ENCODE measurements around the gene HS1BP3. TPM values are rescaled to one million over a fixed set of nuclear protein-coding genes. Genes with fewer than 3 reads are reported as not detected.

HS1BP3 gene
- total RNA-seq, 6 donors from 2014 or later, result 41.0 to 45.8 (median 42.7) TPM

GRCh38 chr2:20594957-20595356 is 55.9 kb downstream of the HS1BP3 start:
- TF ChIP-seq EP300 (IDR thresholded peaks at IDR 0.05) (no peak), POLR2A (IDR thresholded peaks at IDR 0.05) (no peak), POLR2AphosphoS5 (IDR thresholded peaks at IDR 0.05) (no peak)
- TF ChIP-seq, protein P1, sequence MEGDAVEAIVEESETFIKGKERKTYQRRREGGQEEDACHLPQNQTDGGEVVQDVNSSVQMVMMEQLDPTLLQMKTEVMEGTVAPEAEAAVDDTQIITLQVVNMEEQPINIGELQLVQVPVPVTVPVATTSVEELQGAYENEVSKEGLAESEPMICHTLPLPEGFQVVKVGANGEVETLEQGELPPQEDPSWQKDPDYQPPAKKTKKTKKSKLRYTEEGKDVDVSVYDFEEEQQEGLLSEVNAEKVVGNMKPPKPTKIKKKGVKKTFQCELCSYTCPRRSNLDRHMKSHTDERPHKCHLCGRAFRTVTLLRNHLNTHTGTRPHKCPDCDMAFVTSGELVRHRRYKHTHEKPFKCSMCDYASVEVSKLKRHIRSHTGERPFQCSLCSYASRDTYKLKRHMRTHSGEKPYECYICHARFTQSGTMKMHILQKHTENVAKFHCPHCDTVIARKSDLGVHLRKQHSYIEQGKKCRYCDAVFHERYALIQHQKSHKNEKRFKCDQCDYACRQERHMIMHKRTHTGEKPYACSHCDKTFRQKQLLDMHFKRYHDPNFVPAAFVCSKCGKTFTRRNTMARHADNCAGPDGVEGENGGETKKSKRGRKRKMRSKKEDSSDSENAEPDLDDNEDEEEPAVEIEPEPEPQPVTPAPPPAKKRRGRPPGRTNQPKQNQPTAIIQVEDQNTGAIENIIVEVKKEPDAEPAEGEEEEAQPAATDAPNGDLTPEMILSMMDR (IDR thresholded peaks at IDR 0.05), result no peak
- no peaks in the 10 kb centered on the region for H3K36me3 ChIP-seq
- H3K4me1 ChIP-seq, result peaks cover 62 to 79% (median 69%) of the 10 kb centered on the region in 4 donors
- peak overlapping the region; percentile 79 to 85 (median 83) for H3K27ac ChIP-seq
- WGBS, 2 donors, result 93 to 98% methylated on average over 7 to 8 of the region's 8 CpGs
- DNase-seq (peak in 1 of 2 donors; percentile 20), ATAC-seq (ENCODE audit: low FRiP score in 2 of 2) (no peak)
- no peak overlapping the region for H3K4me3 ChIP-seq
- no peaks in the 10 kb centered on the region for H3K9me3 ChIP-seq
- H3K27me3 ChIP-seq, result no peaks in the 10 kb centered on the region

DNA sequence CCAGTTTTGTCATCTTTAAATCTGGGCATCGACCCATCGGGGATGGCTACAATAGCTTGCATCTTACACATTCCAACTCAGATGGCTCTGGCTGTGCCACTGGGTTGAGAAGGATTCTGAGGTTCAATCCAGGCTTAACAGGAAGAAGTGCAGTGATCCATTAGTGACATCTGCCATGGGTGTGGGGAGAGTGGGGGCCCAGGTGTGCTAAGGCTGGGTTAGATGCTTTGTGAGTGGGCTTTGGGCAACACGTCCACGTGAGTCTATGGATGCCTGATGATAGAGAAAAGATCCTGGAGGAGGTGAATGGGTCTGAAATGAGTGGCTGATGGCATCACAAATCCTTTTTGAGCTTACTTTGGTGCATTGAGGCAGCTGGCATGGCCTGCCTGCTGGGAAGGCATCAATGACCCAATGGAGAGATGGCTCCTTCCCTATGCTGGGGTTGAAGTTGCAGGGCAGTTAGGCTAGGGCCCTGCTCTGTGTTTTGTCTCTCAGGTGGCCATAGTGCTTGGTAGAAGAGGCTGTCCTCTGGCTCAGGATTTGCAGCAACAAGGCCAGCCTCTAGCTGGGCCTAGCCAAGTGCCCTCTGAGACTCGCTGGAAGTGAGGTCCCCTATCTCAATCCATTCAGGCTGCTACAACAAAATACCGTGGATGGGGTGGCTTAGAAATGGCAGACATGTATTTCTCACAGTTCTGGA is 56.7 kb downstream of the HS1BP3 start:
- no peak for ATAC-seq (ENCODE audit: low FRiP score in 2 of 2)
- Histone ChIP-seq H3K36me3 (no peaks in the 10 kb centered on the region), H3K4me3 (no peak overlapping the region), H3K9me3 (no peaks in the 10 kb centered on the region), H3K27me3 (no peaks in the 10 kb centered on the region), H3K27ac (peak overlapping the region; percentile 60 to 85 (median 82)), H3K4me1 (peaks cover 61 to 79% (median 66%) of the 10 kb centered on the region in 4 donors)
- no peak for TF ChIP-seq POLR2A (IDR thresholded peaks at IDR 0.05)
- TF ChIP-seq POLR2AphosphoS5 (IDR thresholded peaks at IDR 0.05), result no peak
- TF ChIP-seq, protein P1 (IDR thresholded peaks at IDR 0.05), result no peak
- no peak for TF ChIP-seq EP300 (IDR thresholded peaks at IDR 0.05)
- no peak for DNase-seq
- WGBS, 2 donors, result 88 to 96% methylated on average over 4 to 6 of the region's 6 CpGs

GRCh38 chr2:20593072-20594034 is 57.5 kb downstream of the HS1BP3 start:
- H3K4me3 ChIP-seq, result no peak overlapping the region
- peaks cover 56 to 74% (median 61%) of the 10 kb centered on the region in 4 donors for H3K4me1 ChIP-seq
- TF ChIP-seq POLR2A (IDR thresholded peaks at IDR 0.05) (peak in 1 of 4 donors; percentile 23), POLR2AphosphoS5 (IDR thresholded peaks at IDR 0.05) (peak; percentile 77 to 83), EP300 (IDR thresholded peaks at IDR 0.05) (peak in 2 of 4 donors; percentile 71 to 90)
- TF ChIP-seq, protein P1 (IDR thresholded peaks at IDR 0.05), result peak in 1 of 6 experiments; percentile 31
- ATAC-seq (ENCODE audit: low FRiP score in 2 of 2) (peak; percentile 69 to 86), DNase-seq (peak in 1 of 2 donors; percentile 92)
- H3K27ac ChIP-seq, result peak overlapping the region; percentile 60 to 85 (median 82)
- no peaks in the 10 kb centered on the region for H3K9me3 ChIP-seq
- H3K36me3 ChIP-seq, result no peaks in the 10 kb centered on the region
- 53 to 68% methylated on average over 17 of the region's 18 CpGs for WGBS, 2 donors
- no peaks in the 10 kb centered on the region for H3K27me3 ChIP-seq

DNA sequence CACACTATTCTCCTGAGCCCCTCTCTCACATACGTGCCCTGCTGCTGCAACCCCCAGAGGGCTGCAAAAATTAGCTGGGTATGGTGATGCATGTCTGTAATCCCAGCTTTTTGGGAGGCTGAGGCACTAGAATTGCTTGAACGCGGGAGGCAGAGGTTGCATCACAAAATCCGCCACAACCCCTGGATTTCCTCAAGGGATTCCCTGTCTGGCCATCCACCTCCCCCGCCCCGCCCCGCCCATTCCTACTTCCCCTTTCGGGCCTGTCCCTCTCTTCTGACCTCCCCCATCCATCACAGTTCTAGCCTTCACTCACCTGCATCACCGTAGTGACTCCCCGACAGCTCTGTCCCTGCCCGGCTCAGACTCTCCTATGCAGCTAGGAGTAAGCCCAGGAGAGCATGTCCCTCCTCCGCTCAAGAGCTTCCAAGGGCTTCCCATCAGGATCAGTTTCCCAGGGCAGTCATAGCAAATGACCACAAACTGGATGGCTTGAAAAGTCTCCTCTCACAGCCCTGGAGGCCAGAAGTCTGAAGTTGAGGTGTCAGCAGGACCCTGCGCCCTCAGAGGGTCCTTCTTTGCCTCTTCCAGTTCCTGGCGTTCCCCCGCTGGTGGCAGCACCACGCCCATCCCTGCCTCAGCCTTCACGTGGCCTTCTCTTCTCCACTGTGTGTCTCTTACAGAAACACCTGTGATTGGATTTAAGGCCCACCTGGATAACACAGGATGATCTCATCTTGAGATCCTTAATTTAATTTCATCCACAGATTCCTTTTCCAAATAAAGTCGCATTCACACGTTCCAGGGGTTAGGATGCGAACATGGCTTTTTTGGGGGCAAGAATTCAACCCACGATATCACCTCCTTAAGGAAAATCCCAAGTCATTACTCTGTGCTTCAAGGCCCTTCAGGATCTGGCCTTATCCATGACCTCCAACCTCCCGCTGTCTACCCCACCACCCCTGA is 58.5 kb downstream of the HS1BP3 start:
- ATAC-seq (ENCODE audit: low FRiP score in 2 of 2), result no peak
- DNase-seq, result peak in 1 of 2 donors; percentile 36
- H3K27ac ChIP-seq, result peak overlapping the region; percentile 60 to 85 (median 82)
- no peak overlapping the region for H3K4me3 ChIP-seq
- 88 to 89% methylated on average over 21 to 22 of the region's 22 CpGs for WGBS, 2 donors
- H3K9me3 ChIP-seq, result no peaks in the 10 kb centered on the region
- TF ChIP-seq POLR2A (IDR thresholded peaks at IDR 0.05) (no peak), POLR2AphosphoS5 (IDR thresholded peaks at IDR 0.05) (no peak), EP300 (IDR thresholded peaks at IDR 0.05) (no peak)
- TF ChIP-seq, protein P1 (IDR thresholded peaks at IDR 0.05), result no peak
- no peaks in the 10 kb centered on the region for H3K36me3 ChIP-seq
- no peaks in the 10 kb centered on the region for H3K27me3 ChIP-seq
- peaks cover 49 to 64% (median 53%) of the 10 kb centered on the region in 4 donors for H3K4me1 ChIP-seq

Measured in upper lobe of left lung (tissue), 6 donors.